Measurements from ENCODE around the gene TMEM8B.
A peak's percentile ranks its signal among the peaks of the same experiment; 100 is the strongest.

DNA sequence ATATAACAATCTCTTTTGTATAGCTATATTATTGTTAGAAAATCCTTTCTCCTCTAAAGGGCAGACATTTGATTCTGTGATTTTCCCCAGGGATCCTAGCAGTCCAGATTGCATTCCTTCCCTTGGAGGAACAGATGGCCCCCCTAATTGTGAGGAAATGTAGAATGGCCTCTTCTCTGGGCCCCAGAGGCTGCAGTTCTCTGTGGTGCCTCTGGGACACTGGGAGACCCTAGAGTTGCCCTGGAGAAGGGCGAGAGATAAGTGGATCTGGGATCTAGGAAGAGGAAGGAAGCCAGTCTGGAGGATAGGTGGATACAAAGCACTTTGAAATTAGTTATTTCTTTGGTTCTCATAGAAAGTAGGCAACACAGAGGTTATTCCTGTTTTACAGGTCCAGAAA is 12.3 kb upstream of the TMEM8B start:
- TF ChIP-seq CTCF (conservative IDR thresholded peaks at IDR 0.05 in 1 of 2, IDR thresholded peaks at IDR 0.05 in 1 of 2; ENCODE audit: extremely low read depth in 1 of 2, insufficient read depth in 1 of 2, low read depth in 1 of 2, low read length in 2 of 2) (peak in 1 of 2 donors; percentile 9), EZH2 (IDR thresholded peaks at IDR 0.05; ENCODE audit: borderline replicate concordance, low read length) (no peak)
